GM19043 (cell line): ENCODE data around the gene RSF1.

Experiments used
- ATAC-seq: cut with Tn5 transposase; IDR thresholded peaks from one replicate; pipeline ENCODE4 v1.9.1; 2021; ENCODE audit warnings: low read depth; ENCODE audit not compliant: unreplicated experiment

RSF1 gene

DNA sequence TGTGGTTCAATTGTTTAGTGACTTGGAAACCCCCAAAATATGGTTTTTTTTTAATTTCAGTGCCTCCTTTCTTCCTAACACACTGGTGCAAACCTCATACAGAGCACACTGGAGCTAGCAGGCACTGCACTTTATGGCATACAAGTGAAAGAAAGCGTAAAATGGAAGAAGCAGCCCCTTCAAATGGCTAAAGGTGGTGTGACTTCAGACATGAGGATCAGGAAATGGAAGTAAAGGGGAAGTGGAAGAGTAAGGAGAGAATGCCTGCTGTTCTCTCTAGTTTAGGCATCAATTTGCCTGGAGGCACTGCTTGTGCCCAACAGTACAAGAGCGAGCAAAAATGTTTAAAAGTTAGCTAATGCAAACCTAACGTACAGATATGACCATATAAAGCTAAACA is 5.7 kb downstream of the RSF1 start:
- ATAC-seq = no peak

DNA sequence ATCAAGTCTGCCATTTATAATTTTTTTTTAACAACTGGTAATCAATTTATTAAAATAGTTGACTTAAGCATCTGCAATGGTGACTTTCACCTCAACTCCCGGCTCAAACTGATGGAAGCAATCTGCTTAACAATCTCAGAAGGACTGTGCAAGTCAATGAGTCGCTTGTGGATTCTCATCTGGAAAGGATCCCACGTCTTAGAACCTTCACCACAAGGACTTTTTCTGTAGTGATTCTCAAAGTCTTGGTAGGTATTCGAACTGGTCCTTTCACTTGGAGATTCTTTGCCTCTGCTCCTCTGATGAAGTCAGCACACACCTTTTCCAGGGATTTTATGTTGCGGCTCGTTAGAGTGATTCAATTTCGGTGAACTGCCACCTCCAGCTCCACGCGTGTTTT is 7.3 kb downstream of the RSF1 start:
- ATAC-seq = no peak

DNA sequence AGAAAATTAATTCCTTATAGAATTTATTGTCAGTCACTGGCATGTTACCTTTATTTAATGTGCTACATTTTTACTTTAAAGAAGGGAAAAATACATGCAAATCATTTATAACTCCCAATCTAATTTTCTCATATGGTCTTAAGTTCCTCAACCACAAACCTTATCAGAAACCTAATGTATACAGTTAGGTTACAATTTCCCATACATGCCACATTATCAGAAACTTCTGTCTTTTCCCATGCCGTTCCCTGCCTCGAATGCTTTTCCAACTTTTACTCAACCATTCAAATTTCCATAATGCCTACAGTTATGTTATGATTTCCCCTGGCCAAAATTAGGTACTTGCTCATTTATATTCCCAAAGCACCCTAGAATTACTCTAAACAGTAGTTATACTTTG is 13.5 kb downstream of the RSF1 start:
- ATAC-seq = no peak

DNA sequence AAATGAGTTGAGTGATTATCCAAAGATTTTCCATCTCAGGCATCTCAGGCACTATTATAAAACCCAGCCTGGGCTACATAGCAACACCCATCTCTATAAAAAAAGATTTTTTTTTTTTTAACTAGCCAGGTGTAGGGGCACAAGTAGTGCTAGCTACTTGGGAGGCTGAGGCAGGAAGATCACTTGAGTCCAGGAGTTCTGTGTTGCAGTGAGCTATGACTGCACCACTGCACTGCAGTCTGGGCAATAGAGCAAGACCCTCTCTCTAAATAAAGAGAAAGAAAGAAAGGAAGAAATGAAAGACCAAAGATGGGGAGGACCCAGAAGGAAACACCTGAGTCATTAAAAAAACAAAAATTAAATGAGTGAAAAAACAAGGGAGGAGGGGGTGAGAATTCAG is 14.1 kb downstream of the RSF1 start:
- ATAC-seq = no peak

DNA sequence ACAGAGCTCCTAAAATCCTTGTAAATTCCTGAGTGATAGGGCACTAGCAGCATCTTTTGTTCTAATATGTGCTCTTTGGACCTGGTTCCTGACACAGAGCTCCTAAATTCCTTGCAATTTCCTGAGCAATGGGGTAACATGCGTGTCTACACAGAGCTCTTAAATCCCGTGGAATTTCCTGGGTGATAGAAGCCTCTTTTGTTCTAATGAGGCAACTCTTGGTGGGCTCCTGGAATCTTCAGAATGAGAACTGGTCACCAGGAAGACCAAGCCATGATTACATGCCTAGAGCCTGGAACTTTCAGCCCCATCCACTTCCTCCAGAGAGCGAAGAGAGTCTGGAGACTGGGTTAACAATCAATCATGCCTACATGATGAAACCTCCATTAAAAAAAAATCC is 19.0 kb downstream of the RSF1 start:
- ATAC-seq = no peak

DNA sequence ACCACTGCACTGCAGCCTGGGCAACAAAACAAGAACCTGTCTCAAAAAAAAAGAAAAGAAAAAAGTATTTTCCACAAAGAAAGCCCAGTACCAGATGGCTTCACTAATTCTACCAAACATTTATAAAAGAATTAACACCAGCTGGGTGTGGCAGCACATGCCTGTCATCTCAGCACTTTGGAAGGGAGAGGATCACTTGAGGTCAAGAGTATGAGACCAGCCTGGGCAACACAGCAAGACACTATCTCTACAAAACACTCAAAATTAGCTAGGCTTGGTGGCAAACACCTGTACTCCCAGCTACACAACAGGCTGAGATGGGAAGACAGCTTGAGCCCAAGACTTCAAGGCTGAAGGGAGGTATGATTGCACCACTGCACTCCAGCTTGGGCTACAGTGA is 20.1 kb downstream of the RSF1 start:
- no peak for ATAC-seq

DNA sequence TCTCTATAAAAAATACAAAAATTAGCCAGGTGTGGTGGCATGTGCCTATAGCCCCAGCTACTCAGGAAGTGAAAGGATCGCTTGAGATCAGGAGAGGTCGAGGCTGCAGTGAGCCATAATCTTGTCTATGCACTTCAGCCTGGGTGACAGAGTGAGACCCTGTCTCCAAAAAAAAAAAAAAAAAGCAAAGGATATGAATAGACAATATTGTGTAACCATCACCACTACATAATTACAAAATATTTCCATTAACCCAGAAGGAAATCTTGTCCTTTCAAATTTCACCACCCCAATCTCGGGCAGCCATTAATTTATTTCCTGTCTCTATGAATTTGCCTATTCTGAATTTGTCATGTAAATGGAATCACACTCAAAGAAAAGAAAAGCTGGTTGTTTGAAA is 21.2 kb downstream of the RSF1 start:
- no peak for ATAC-seq

DNA sequence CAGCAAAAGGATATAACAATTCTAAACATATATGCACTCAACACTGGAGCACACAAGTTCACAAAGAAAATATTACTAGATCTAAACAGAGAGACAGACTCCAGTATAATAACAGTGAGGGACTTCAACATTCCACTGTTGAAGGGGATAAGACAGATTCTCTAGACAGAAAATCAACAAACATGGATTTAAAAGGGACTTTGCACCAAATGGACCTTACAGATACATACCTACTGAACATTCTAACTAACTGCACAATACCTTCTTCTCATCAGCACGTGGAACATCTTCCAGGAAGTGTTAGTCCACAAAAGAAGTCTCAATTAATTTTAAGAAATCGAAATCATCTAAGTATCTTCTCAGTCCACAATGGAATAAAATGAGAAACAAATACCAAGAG is 26.6 kb downstream of the RSF1 start:
- no peak for ATAC-seq

DNA sequence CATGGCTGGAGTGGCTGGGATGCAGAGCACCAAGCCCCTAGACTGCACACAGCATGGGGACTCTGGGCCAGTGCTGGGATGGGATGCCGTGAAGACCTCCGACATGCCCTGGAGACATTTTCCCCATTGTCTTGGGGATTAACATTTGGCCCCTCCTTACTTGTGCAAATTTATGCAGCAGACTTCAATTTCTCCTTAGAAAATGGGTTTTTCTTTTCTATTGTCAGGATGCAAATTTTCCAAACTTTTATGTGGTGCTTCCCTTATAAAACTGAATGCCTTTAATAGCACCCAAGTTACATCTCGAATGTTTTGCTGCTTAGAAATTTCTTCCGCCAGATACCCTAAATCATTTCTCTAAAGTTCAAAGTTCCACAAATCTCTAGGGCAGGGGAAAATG is 29.2 kb downstream of the RSF1 start:
- no peak for ATAC-seq

DNA sequence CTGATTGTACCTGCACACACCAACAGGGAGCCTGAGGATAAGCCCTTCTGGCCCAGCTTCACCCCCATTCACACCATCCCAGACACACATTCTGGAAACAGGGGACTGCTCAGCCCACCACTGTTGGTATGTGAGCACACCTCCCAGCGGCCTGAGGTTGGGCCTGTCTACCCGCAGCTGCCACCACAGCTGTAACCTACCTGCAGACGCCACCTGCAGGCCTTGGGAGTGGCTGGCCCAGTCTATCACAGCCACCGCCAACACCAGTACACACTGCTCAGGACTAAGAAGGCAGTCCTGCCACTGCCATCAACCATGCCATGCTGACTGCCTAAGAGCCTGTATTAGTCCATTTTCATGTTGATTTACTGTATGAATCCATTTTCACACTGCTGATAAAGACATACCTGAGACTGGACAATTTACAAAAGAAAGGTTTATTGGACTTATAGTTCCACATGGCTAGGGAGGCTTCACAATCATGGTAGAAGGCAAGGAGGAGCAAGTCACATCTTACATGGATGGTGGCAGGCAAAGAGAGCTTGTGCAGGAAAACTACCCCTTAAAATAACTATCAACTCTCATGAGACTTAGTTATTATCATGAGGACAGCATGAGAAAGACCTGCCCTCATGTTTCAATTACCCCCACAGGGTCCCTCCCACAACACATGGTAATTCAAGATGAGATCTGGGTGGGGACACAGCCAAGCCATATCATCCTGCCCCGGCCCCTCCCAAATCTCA is 30.6 kb downstream of the RSF1 start:
- ATAC-seq = no peak

DNA sequence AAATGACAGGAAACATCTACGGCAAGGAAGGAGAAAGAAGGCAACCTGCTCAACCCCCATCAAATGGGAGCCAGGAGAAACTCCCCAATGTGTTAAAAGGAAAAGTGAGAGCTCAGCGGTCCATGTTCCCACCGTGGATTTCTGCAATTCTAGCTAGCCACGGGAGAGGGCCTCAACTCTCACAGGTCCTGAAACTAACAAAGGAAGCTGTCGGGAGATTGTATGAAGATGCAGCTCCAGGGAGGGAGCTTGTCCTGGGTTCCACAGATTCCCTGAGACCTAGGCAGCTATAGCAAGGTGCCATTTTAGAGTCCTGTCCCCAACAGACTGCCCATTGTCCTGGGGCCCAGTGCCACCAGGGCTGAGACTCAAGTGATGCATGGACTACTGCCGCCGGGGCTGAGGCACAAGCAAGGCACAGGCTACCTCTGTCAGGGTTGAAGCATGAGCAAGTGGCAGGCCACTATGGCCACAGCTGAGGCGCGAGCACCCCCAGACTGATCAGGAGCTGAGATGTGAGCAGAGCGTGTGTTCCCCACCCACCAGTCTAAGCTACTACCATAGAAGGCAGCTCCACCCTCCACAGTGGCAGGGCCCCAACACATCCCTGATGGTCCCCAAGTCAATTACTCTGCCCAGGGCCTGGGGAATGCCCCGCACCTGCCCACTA is 31.3 kb downstream of the RSF1 start:
- ATAC-seq = no peak

DNA sequence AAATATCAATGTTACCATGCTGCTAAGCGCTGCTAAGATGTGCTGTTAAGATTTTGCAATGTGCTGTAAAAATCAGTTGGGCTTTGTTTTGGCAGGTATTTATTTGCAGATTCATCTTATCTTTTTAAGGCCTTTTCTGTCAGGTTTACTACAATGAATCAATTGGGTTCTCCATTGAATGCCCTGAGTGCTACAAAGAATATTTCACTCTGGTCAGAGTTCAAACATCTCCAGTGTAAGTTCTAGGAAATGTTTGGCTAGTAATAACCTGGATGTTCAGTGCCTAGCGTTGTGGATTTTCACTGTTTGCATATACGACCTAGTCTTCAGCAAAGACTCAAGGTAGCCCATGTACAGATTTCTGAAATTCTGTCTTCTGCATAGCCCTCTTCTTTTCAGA is 36.0 kb downstream of the RSF1 start:
- no peak for ATAC-seq

DNA sequence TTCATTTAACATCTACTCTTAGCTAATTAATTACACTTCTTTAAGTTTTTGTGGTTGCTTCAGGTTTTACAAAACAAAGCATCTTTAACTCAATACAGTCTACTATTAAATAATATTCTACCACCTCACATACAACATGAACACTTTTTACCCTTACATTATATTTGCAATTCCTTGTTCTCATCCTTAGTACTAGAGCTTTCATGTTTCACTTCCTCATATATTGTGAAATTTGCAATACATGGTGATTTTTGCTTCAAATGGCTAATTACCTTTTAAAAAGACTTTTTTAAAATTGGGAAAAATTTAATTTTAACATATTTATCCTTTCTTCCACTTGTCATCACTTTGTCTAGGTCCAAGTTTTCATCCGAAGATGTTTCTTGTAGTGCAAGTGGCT is 37.5 kb downstream of the RSF1 start:
- no peak for ATAC-seq

DNA sequence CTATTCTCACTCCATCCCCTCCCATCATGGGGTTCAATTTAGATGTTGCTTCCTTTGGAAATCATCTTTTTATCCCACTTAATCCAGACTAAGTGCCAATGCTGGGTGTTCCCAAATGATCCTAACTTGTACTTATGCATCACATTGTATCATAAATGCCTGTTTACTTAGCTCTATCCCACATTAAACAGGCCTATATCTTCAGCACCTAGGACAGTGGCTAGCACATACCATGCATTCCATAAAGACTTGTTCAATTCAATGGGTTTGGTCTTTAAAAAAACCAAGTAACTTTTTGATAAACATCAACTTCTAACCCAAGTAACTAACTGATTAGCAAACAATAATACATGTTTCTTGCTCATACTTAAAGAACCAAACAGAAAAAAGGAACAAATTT is 40.6 kb downstream of the RSF1 start:
- ATAC-seq = no peak

DNA sequence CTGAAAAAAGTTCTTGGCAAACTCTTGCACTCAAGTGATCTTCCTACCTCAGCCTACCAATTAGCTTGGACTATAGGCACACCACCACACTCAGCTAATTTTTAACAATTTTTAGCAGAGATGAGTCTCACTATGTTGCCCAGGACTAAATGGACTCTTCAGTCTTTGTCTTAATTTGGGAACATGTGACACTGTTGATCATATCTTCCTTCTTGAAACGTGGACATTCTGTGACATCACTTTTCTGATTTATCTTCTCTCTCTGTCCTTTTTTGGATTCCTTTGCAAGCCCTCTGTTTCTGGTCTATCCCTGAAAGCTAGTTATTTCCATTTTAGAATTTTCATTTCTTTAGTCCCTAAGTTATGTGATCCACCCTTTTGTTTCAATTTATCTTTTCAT is 42.0 kb downstream of the RSF1 start:
- no peak for ATAC-seq

DNA sequence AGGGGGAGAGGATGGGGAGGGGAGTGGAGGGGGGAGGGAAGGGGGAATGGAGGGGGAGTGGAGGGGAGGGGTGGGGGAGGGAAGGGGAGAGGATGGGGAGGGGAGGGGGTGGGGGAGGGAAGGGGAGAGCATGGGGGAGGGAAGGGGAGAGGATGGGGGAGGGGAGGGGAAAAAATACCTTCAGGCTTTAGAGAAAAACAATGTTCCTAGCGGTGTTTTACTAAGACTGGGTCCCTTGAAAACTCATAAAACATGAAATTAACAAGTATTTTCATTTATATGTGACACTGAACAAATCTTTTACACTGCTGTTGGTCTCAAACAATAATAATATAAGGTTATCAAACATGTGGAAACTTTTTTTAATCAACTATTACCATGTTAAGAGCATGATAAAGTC is 42.4 kb downstream of the RSF1 start:
- no peak for ATAC-seq

DNA sequence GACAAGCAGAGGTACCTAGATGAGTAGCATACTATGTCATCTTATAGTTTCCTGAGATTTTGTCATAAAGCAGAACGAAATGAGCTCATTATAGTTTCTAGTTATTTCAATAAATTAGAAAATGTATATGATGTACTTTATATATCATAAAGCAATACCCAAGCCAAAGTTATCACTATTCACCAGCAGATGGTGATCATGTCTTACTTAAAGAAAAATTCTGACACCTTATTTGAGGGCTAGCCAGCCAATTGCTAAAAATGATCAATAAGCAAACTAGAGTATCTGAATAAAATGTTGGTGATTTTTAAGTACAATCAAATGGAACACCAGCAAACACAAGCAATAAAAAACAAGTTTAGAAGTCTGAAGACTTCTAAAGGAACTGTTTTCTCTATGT is 44.1 kb downstream of the RSF1 start:
- ATAC-seq = no peak

DNA sequence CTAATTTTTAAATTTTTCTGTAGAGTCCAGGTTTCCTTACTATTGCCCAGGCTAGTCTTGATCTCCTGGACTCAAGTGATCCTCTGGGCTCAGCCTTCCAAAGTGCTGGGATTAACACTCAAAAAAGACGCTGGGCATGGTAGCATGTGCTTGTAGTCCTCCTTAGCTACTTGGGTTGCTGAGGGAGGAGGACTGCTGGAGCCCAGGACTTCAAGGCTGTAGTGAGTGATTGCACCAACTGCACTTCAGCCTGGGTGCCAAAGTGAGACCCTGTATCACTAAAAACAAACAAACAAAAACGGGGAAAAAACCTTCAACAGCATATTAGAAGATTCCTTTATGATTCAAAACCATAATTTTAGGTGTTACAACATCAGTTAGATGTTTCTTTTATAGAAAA is 44.6 kb downstream of the RSF1 start:
- ATAC-seq = no peak

DNA sequence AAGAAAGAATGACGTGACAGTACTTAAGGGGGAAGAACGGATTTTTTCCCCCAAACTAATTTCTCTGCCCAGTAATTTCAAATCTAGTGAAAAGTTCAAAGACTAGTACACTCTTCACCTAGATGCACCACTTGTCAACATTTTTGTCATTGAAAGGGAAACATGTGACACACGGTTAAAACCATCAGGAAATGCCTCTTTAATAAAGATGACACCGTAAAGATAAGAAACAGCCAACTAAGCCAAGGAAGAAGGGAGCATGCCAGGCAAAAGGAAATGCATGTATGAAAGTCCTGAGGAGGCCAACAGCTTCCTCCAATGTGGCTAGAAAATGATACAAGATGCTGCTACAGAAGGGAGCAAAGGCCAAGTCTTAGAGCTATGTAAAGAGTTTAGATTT is 49.4 kb downstream of the RSF1 start:
- no peak for ATAC-seq

DNA sequence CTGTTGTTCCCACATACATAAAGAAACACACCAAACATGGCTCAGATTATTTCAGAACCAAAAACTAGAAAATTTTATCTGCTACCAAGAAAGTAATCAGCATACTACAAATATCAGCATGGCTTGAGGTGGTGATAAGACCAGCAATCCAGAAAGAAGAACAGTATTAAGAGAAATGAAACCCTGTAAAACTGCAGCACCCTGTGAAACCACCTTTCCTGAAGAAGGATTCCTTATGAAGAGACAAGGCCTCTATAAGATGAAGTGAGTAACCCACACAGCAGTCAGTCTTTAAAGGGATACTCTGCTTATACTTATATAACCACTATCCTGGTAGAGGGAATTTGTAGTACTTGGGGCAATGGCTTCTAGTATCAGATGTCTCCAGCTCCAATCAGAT is 49.9 kb downstream of the RSF1 start:
- ATAC-seq = no peak

DNA sequence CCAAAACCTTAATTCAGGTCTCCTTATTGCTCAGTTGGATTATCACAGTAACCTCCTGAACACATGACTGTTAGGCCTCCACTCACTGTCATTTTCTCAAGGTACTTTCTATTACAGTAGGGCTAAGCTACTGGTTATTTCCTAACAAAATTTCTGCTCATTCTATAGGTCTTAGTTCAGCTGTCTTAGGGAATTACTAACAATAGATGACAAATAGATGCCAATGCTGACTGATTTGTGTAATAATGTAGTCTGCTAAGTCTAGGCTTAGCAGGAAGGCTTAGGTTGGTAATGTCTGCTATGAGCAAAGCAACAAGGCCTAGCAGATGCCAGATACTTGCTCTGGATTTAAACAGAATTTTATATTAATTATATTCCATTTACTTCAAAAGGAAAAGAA is 58.1 kb downstream of the RSF1 start:
- no peak for ATAC-seq

DNA sequence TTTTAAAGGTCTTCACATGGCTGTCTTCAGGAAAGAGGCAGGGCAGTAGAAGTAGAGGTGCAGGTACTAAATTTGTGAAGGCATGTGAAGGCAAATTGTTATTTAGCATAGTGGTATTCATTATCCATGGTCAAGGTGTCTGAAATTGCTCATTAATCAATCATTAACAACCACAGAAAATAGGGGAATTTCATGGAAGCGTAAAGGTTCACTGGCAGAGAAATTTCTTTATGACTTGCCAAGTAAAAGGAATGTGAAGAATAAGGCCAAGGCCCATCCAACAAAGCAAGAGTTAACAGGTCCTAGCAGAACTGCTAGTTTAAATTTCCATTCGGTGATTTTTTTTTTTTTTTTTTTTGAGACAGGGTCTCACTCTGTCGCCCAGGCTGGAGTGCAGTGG is 59.0 kb downstream of the RSF1 start:
- no peak for ATAC-seq

DNA sequence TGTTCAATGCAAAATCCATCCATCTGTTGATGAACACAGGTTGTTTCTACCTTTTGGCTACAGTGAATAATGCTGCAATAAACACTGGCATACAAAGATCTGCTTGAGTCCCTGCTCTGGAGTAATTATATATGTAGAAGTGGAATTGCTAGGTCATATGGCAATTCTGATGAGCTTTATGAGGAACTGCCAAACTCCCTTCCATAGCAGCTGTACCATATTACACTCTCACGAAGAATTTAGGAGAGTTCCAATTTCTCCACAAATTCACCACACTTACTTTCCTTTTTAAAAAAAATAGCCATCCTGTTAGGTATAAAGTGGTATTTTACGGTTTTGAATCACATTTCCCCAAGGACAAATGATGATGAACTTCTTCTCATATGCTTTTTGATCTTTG is 62.2 kb downstream of the RSF1 start:
- no peak for ATAC-seq
